SW 1271 (cell line): ENCODE measurements around the gene MRC1.

Experiments used
- DNase-seq, 2 experiments: peaks; one replicate each; lab custom pipeline; 2025; lab: John Stamatoyannopoulos, UW

Gene MRC1

GRCh38 chr10:17795813-17796594 lies 13.1 kb upstream of the MRC1 start:
- no peak for DNase-seq

- DNase-seq: no peak
Measured at GRCh38 chr10:17801507-17801906, 7.6 kb upstream of the MRC1 start.

GRCh38 chr10:17802350-17802749 lies 6.8 kb upstream of the MRC1 start:
- DNase-seq: no peak

- no peak for DNase-seq
Measured at GRCh38 chr10:17802976-17803375, 6.2 kb upstream of the MRC1 start.

- DNase-seq: no peak
Measured at GRCh38 chr10:17805330-17805729, 3.8 kb upstream of the MRC1 start.

- no peak for DNase-seq
Measured at GRCh38 chr10:17805921-17806577, 3.1 kb upstream of the MRC1 start.

- no peak for DNase-seq
Measured at GRCh38 chr10:17811146-17811865, 2.2 kb downstream of the MRC1 start.

- no peak for DNase-seq
Measured at GRCh38 chr10:17814973-17815372, 5.8 kb downstream of the MRC1 start.

GRCh38 chr10:17816199-17816598 lies 7.1 kb downstream of the MRC1 start:
- DNase-seq: no peak

- no peak for DNase-seq
Measured at GRCh38 chr10:17817316-17817715, 8.2 kb downstream of the MRC1 start.

- DNase-seq: no peak
Measured at GRCh38 chr10:17817790-17818189, 8.6 kb downstream of the MRC1 start.

GRCh38 chr10:17819836-17820235 lies 10.7 kb downstream of the MRC1 start:
- no peak for DNase-seq

GRCh38 chr10:17820943-17821342 lies 11.8 kb downstream of the MRC1 start:
- DNase-seq: no peak

- DNase-seq: no peak
Measured at GRCh38 chr10:17821893-17822292, 12.7 kb downstream of the MRC1 start.

GRCh38 chr10:17831341-17831740 lies 22.2 kb downstream of the MRC1 start:
- DNase-seq: no peak

- no peak for DNase-seq
Measured at GRCh38 chr10:17831896-17832295, 22.7 kb downstream of the MRC1 start.

GRCh38 chr10:17833656-17834055 lies 24.5 kb downstream of the MRC1 start:
- DNase-seq: no peak

GRCh38 chr10:17835688-17836087 lies 26.5 kb downstream of the MRC1 start:
- peak; percentile 61 to 83 for DNase-seq

- DNase-seq: peak; percentile 12 to 42
Measured at GRCh38 chr10:17836942-17837341, 27.8 kb downstream of the MRC1 start.

- DNase-seq: no peak
Measured at GRCh38 chr10:17838080-17838648, 29.0 kb downstream of the MRC1 start.

- DNase-seq: peak in 1 of 2 experiments; percentile 10
Measured at GRCh38 chr10:17841050-17841449, 31.9 kb downstream of the MRC1 start.

- no peak for DNase-seq
Measured at GRCh38 chr10:17842641-17843040, 33.5 kb downstream of the MRC1 start.
